ENCODE data around the gene CHI3L1. TPM values are rescaled to one million over a fixed set of nuclear protein-coding genes. Genes with fewer than 3 reads are reported as not detected.

The CHI3L1 gene
- total RNA-seq, 1 donor, result 273 TPM

- Histone ChIP-seq H4K20me1 (ENCODE audit: insufficient read depth, low read length) (no peaks in the 10 kb centered on the region), H3K27ac (ENCODE audit: low read depth, low read length) (no peak overlapping the region), H3K27me3 (ENCODE audit: insufficient read depth, low read length) (no peaks in the 10 kb centered on the region), H3K4me1 (ENCODE audit: insufficient read depth, low read length) (peaks cover 4% of the 10 kb centered on the region), H3K79me2 (ENCODE audit: insufficient read depth, low read length) (no peaks in the 10 kb centered on the region), H3K9me3 (ENCODE audit: low read depth, low read length) (no peaks in the 10 kb centered on the region), H2AFZ (ENCODE audit: low read length) (no peak overlapping the region), H3K4me2 (ENCODE audit: insufficient read depth, low read length) (no peak overlapping the region), H3K36me3 (ENCODE audit: insufficient read depth, low read length) (no peaks in the 10 kb centered on the region), H3K4me3 (ENCODE audit: insufficient read depth, low read length) (no peak overlapping the region)
- no peak for TF ChIP-seq CTCF (IDR thresholded peaks at IDR 0.05; ENCODE audit: extremely low read depth, low read depth, low read length)
- DNase-seq (ENCODE audit: insufficient read length, low spot score, missing footprints), result no peak
These were observed 24.5 kb upstream of the CHI3L1 start for GRCh38 chr1:203210988-203211387.

GRCh38 chr1:203210350-203210749 is 23.8 kb upstream of the CHI3L1 start:
- H3K79me2 ChIP-seq (ENCODE audit: insufficient read depth, low read length), result no peaks in the 10 kb centered on the region
- no peak for DNase-seq (ENCODE audit: insufficient read length, low spot score, missing footprints)
- H3K4me2 ChIP-seq (ENCODE audit: insufficient read depth, low read length), result no peak overlapping the region
- H3K27ac ChIP-seq (ENCODE audit: low read depth, low read length), result no peak overlapping the region
- no peaks in the 10 kb centered on the region for H3K27me3 ChIP-seq (ENCODE audit: insufficient read depth, low read length)
- no peaks in the 10 kb centered on the region for H3K9me3 ChIP-seq (ENCODE audit: low read depth, low read length)
- no peak for TF ChIP-seq CTCF (IDR thresholded peaks at IDR 0.05; ENCODE audit: extremely low read depth, low read depth, low read length)
- no peak overlapping the region for H2AFZ ChIP-seq (ENCODE audit: low read length)
- H3K36me3 ChIP-seq (ENCODE audit: insufficient read depth, low read length), result no peaks in the 10 kb centered on the region
- no peak overlapping the region for H3K4me3 ChIP-seq (ENCODE audit: insufficient read depth, low read length)
- no peaks in the 10 kb centered on the region for H4K20me1 ChIP-seq (ENCODE audit: insufficient read depth, low read length)
- no peaks in the 10 kb centered on the region for H3K4me1 ChIP-seq (ENCODE audit: insufficient read depth, low read length)

- Histone ChIP-seq H4K20me1 (ENCODE audit: insufficient read depth, low read length) (no peaks in the 10 kb centered on the region), H3K4me2 (ENCODE audit: insufficient read depth, low read length) (no peak overlapping the region), H3K9me3 (ENCODE audit: low read depth, low read length) (no peaks in the 10 kb centered on the region), H3K79me2 (ENCODE audit: insufficient read depth, low read length) (no peaks in the 10 kb centered on the region), H2AFZ (ENCODE audit: low read length) (no peak overlapping the region), H3K4me1 (ENCODE audit: insufficient read depth, low read length) (peaks cover 1% of the 10 kb centered on the region), H3K4me3 (ENCODE audit: insufficient read depth, low read length) (no peak overlapping the region), H3K27me3 (ENCODE audit: insufficient read depth, low read length) (no peaks in the 10 kb centered on the region), H3K27ac (ENCODE audit: low read depth, low read length) (no peak overlapping the region), H3K36me3 (ENCODE audit: insufficient read depth, low read length) (no peaks in the 10 kb centered on the region)
- no peak for TF ChIP-seq CTCF (IDR thresholded peaks at IDR 0.05; ENCODE audit: extremely low read depth, low read depth, low read length)
- DNase-seq (ENCODE audit: insufficient read length, low spot score, missing footprints), result no peak
These were observed 21.7 kb upstream of the CHI3L1 start for GRCh38 chr1:203208181-203208580.

GRCh38 chr1:203207751-203208150 is 21.2 kb upstream of the CHI3L1 start:
- H3K9me3 ChIP-seq (ENCODE audit: low read depth, low read length), result no peaks in the 10 kb centered on the region
- H3K27ac ChIP-seq (ENCODE audit: low read depth, low read length), result no peak overlapping the region
- no peaks in the 10 kb centered on the region for H3K79me2 ChIP-seq (ENCODE audit: insufficient read depth, low read length)
- H2AFZ ChIP-seq (ENCODE audit: low read length), result no peak overlapping the region
- H3K4me1 ChIP-seq (ENCODE audit: insufficient read depth, low read length), result peaks cover 6% of the 10 kb centered on the region
- DNase-seq (ENCODE audit: insufficient read length, low spot score, missing footprints), result no peak
- no peaks in the 10 kb centered on the region for H4K20me1 ChIP-seq (ENCODE audit: insufficient read depth, low read length)
- no peak for TF ChIP-seq CTCF (IDR thresholded peaks at IDR 0.05; ENCODE audit: extremely low read depth, low read depth, low read length)
- no peaks in the 10 kb centered on the region for H3K36me3 ChIP-seq (ENCODE audit: insufficient read depth, low read length)
- H3K27me3 ChIP-seq (ENCODE audit: insufficient read depth, low read length), result no peaks in the 10 kb centered on the region
- H3K4me2 ChIP-seq (ENCODE audit: insufficient read depth, low read length), result no peak overlapping the region
- H3K4me3 ChIP-seq (ENCODE audit: insufficient read depth, low read length), result no peak overlapping the region
